Activated CD4-positive, alpha-beta T cell treated with anti-CD3 and anti-CD28 coated beads, Interleukin-2, amount 50 U/mL, for 48 hours (primary cell): ENCODE results near the gene SRGAP1.

Source experiments
- DNase-seq, 2 experiments: peaks; one replicate each; pipeline ENCODE4 v3.0.0-alpha.2; 2020

The SRGAP1 gene

DNA sequence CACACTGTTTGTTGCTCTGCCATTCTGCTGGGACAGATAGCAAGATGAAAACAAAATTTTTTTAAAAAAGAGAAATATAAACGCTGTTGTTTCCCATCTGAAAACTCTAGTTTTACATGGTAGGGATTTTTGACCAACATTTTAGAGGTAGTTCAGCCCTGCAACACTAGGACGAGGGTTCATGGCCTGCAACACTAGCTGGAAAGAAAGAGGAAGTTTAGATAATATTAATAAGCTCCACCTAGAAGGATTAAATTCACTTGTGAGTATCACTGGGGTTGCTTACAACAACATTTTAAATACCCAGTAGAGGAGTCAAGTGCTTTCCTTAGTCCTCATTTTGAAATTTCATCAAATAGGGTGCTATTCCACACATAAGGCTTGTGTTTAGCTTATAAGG is 68.2 kb downstream of the SRGAP1 start:
- DNase-seq = no peak

- DNase-seq = no peak
Observed at GRCh38 chr12:63913929-63914328, 69.4 kb downstream of the SRGAP1 start.

DNA sequence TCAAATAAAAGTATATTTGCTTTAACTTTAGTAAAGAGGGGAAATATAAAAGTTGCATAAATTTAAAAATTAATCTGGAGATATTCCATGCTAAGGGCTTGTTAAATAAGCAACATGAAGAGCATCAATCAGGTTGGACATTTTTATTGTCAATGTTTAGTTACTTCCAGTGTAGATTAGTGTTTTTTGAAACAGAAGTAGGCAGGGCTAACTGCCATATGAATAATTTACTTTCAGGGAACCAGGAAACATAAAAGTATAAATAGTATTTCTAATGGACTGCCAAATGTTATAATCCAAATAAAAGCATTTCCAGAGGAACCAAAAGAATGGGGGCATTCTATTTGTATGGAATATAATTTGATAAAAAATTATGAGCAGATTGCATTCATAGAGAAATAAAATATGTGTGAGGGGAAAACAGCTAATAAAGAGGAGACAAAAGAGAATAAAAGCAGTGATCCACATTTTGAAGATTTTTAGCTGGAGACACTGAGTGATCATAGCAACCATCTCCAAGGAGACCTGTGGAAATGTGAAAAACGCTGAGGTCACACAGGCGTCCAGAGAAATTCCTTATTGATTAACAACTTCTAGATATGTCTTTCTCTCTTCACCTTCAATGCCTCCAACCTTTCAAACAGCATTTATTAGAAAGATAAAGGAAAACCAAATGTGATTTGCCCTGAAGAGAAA is 70.8 kb downstream of the SRGAP1 start:
- DNase-seq = no peak

DNA sequence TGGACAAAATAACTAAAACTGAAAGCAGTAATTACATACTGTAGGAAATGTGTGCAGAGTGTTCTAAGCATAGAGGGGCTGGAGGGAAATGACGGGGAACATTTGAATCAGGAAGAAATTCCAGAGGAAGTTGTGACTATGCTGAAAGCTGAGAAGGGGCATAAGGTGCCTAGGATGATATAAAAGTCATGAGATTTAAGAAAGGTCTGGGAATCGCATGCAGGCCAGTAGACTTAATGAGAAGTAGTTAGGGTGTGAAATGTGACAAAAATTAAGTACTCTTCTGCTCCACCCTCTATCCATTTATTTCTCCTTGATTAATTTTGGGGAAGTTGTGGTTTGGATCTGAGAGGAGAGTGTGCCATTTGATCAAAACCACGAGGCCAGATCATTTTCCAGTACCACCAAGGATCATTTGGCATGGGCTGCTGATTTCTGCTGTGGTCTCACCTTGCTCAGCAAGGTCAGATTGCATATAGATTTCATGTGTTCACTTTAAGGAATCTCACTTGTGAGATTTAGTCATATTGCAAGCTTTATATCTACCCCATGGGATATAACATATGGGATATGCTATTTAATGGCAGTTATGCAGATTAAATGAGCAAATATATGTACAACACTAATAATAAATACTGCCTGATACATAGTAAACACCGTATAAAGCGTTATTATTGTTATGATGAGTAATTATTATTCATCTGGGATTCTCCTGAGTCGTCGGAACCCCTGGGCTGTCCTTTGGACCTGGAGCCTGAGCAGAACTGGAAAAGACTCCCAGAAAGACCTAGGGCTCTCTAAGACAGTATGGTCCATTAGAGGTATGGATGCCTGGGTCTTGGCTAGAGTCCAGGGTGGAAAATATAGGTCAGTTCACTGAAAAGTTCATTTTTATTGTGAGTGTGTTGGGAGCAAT is 72.3 kb downstream of the SRGAP1 start:
- no peak for DNase-seq

GRCh38 chr12:63917477-63917862 is 73.0 kb downstream of the SRGAP1 start:
- no peak for DNase-seq

DNA sequence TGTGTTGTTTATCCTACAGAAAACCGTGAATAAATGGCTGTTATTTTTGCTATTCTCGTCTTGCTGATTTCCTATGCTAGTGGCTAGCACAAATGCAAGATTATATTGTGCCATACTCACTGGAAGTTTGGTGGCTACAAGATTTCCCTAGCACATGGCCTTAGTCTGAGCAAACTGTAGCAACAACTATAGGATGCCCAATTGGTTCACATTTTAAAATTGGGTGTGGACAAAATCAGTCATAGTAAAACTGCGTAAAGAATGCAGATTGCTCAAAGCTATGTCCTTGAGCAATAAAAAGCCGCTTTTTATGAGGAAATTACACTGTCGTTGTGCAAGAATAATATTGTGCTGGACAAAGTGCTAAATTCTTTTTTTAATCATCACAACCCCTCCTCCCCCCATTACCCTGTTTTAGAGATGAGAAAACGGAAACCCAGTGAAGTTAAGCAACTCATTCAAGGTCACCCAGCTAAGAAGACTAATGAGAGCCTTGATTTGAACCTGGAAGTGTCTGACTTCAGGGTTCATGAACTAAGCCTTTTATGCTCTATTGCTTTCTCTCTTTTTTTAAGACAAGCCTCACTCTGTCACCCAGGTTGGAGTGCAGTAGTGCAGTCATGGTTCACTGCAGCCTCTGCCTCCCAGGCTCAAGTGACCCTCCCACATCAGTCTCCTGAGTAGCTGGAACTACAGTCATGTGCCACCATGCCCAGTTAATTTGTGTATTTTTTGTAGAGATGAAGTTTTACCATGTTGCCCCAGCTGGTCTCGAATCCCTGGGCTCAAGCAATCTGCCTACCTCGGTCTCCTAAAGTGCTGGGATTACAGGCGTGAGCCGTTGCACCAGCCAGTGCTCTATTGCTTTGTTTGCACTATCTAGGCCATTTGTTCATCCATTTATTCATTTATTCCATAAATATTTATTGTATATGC is 73.6 kb downstream of the SRGAP1 start:
- no peak for DNase-seq

- no peak for DNase-seq
Observed at GRCh38 chr12:63918800-63919300, 74.3 kb downstream of the SRGAP1 start.

- no peak for DNase-seq
Observed at GRCh38 chr12:63919756-63920155, 75.3 kb downstream of the SRGAP1 start.

DNA sequence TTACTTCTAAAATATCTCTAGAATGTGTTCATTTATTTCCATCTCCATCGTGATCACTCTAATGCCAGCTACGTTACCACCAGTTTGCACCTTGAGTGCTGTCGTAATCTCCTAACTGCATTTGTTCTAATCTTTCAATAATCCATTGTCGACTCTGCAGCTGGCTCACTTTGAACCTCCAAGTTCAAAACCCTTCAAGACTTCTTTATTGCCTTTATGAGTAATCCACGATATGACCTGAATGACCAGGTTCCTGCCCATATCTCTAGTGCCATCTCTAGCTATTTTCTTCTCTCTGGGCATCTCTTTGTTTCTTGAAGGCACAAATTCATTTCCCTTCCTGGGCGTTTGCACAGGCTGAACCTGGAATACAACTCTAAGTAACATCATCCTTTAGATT is 76.7 kb downstream of the SRGAP1 start:
- DNase-seq = no peak

GRCh38 chr12:63922474-63922873 is 78.0 kb downstream of the SRGAP1 start:
- DNase-seq = no peak

- DNase-seq = no peak
Observed at GRCh38 chr12:63924781-63925180, 80.3 kb downstream of the SRGAP1 start.

DNA sequence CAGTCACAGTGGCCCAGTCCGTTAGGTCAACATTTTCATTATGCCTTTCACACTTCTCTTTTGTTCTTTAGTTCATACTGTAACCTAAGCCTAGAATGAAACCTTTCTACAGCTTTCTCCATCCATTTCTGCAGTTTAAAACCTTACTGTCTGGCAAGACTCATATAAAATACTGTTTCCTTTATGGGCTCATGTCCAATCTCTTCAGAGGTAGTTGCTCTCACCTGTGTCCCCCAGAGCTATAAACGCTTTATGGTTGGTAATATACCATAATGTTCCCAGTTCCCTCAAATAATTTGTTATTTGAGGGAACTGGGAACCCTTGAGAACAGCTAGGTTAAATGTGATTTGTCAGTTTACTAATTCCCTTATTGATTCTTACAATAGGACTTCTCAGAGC is 83.0 kb downstream of the SRGAP1 start:
- no peak for DNase-seq

GRCh38 chr12:63928305-63928704 is 83.8 kb downstream of the SRGAP1 start:
- peak; percentile 3 to 19 for DNase-seq

DNA sequence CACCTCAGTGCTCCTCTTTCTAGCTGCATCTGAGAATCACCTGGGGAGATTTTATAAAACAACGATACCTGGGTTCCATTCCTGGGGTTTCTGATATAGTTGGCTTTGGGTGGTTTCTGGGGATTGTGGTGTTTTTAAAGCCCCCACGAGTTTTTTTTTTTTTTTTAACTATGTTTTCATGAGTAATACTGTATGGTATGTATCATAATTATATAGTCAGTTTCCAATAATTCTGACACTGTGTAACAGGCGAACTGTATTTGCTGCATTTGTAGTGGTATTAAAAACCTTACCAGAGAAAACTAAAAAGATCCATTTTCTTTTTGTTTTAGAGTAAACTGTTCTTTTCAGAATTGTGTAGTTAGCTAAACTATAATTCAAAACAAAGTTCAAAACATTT is 84.9 kb downstream of the SRGAP1 start:
- no peak for DNase-seq

- no peak for DNase-seq
Observed at GRCh38 chr12:63930971-63931370, 86.5 kb downstream of the SRGAP1 start.

GRCh38 chr12:63931703-63932102 is 87.2 kb downstream of the SRGAP1 start:
- DNase-seq = no peak

DNA sequence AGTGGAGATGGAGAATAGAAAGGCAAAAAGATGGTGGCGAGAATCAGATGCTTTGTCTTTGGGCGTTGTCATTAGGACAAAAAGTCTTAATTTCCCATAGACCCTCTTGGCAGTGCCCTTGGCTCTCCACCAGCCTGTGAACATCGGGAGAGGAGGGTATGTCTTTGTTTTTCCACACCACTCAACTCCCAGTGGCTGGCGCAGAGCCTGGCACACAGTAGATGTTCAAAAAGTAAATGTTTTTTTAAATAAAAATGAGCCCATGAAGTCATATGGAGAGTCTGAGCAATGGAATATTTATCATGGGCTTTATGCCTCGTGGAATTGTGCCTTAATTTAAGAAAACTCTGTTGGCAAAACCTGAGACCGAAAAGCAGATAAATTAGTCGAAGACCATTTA is 90.4 kb downstream of the SRGAP1 start:
- no peak for DNase-seq

- no peak for DNase-seq
Observed at GRCh38 chr12:63935361-63935760, 90.9 kb downstream of the SRGAP1 start.

GRCh38 chr12:63937378-63938316 is 93.1 kb downstream of the SRGAP1 start:
- no peak for DNase-seq

GRCh38 chr12:63940310-63941005 is 96.0 kb downstream of the SRGAP1 start:
- no peak for DNase-seq

DNA sequence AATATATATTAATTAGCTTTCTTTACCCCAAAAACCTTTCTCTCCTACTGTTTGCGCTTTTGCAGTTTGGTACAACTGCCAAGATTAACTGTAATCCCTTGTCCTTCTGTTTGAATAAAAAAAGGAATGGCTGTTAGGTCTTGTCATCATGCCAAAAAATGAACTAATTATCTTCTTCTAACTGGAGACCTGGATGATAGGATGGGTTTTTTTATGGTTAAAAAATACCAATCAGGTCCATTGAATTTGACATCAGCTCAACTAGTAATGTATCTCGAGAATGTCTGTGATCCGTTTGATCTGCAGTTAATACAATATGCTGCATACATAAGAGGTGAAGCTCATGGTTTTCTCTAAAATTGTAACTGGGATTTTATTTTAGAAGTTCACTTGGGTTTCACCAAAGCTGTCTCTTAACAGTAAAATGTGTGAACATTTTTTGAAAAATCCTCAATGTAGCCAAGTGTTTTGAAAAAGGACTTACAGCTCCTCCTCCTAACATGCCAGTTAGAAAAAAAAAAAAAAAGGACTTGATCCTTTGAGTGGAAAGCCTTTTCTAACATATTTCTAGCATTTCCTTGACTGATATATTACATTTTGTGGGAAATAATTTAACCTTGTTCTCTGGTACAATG is 96.8 kb downstream of the SRGAP1 start:
- no peak for DNase-seq
